DND-41 (cell line): ENCODE data around the gene RBPJ.

Source experiments
- ATAC-seq: fragments of 200-7000 bp; cut with Tn5 transposase; 3 replicates; pipeline ENCODE4 v1.9.1; 2021; ENCODE audit warnings: low read depth; ENCODE audit not compliant: insufficient read depth
- DNase-seq: peaks from one replicate; pipeline ENCODE4 v3.0.0-alpha.2; 2020
- H2AFZ ChIP-seq: 2 replicates; pipeline ENCODE4 v1.6.0; 2012; ENCODE audit warnings: low read depth, low read length
- H3K27ac ChIP-seq: 2 replicates; pipeline ENCODE4 v1.5.1; 2012; ENCODE audit warnings: low read length, inconsistent platforms
- H3K27me3 ChIP-seq: fragments of 200-600 bp; sonication (generic); 2 replicates; pipeline ENCODE4 v1.6.0; 2012; ENCODE audit warnings: low read length, mild to moderate bottlenecking, inconsistent platforms; ENCODE audit not compliant: insufficient read depth, poor library complexity
- H3K36me3 ChIP-seq: 2 replicates; pipeline ENCODE4 v1.5.1; 2012; ENCODE audit warnings: low read length, inconsistent platforms; ENCODE audit not compliant: insufficient read depth
- H3K4me1 ChIP-seq: 2 replicates; pipeline ENCODE4 v1.5.1; 2012; ENCODE audit warnings: mild to moderate bottlenecking, low read length; ENCODE audit not compliant: insufficient read depth
- H3K4me2 ChIP-seq: 2 replicates; pipeline ENCODE4 v1.6.0; 2012; ENCODE audit warnings: mild to moderate bottlenecking, moderate library complexity, low read length, inconsistent platforms; ENCODE audit not compliant: insufficient read depth
- H3K4me3 ChIP-seq, 2 experiments: fragments of 200-600 bp in 1 of 2; shearing (Covaris generic) in 1 of 2; 2 replicates each; pipeline ENCODE4 v1.5.1; 2012 to 2016; ENCODE audit warnings: inconsistent platforms in 2 of 2, low read length in 2 of 2, mild to moderate bottlenecking in 2 of 2, low read depth in 1 of 2, moderate library complexity in 1 of 2
- H3K79me2 ChIP-seq: 2 replicates; pipeline ENCODE4 v1.6.0; 2012; ENCODE audit warnings: low read length, inconsistent platforms; ENCODE audit not compliant: insufficient read depth
- H3K9ac ChIP-seq: 2 replicates; pipeline ENCODE4 v1.6.0; 2012; ENCODE audit warnings: low read depth, mild to moderate bottlenecking, inconsistent platforms, low read length, moderate library complexity
- H3K9me3 ChIP-seq: 2 replicates; pipeline ENCODE4 v1.5.1; 2012; ENCODE audit warnings: low read length, moderate library complexity, mild to moderate bottlenecking, inconsistent platforms; ENCODE audit not compliant: insufficient read depth, severe bottlenecking
- H4K20me1 ChIP-seq: 2 replicates; pipeline ENCODE4 v1.6.0; 2012; ENCODE audit warnings: low read length; ENCODE audit not compliant: insufficient read depth
- CTCF ChIP-seq: IDR thresholded peaks from 2 replicates; pipeline ENCODE4 v1.5.1; 2012; ENCODE audit warnings: borderline replicate concordance, low read length, moderate library complexity, mild to moderate bottlenecking; ENCODE audit not compliant: poor library complexity, severe bottlenecking; ENCODE audit errors: extremely low read depth
- EZH2 ChIP-seq: IDR thresholded peaks from 3 replicates; pipeline ENCODE4 v1.6.1; 2012; ENCODE audit warnings: borderline replicate concordance, low read depth, mild to moderate bottlenecking, moderate library complexity, low read length, inconsistent platforms; ENCODE audit not compliant: severe bottlenecking

The RBPJ gene

DNA sequence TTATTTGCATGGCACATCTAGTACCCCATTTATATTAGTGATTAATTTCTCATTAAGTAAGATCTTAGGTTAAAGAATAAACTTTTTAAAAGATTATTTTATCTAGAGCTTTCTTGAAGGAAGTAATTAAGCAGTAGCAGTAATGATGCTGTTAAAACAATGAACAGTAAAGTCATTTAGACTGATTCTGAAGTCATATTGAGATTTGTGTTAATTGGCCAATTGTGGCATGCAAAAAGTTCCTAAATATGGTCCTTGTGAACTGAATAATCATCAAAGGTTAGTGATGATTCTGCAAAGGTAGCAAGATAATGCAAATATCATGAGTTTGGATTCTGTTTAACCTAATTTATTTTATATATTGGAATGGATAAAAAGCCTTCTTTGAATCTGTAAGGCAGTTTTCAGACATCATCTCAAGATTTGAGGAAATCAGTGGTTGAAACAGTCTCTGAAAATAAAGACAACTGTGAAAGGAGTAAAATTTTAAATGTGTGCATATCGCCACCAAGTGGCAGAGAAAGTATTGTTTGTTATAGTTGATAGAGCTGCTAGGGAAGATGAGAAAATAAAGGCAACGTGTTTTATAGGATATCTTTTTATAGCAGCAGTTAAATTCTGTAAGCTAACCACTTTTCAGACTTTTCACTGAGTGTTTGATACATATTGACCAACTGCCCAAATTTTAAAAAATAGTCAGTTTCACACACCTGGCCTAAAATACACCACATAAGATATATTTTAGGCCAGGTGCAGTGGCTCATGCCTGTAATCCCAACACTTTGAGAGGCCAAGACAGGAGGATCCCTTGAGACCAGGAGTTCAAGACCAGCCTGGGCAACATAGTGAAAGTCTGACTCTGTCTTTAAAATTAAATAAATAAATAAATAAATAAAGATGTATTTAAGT, 89.8 kb downstream of the RBPJ start:
- no peak overlapping the region for H3K27ac ChIP-seq
- H3K4me1 ChIP-seq: no peaks in the 10 kb centered on the region
- H3K9ac ChIP-seq: no peak overlapping the region
- no peak overlapping the region for H3K4me3 ChIP-seq
- no peaks in the 10 kb centered on the region for H3K79me2 ChIP-seq
- H3K36me3 ChIP-seq: peaks cover 26% of the 10 kb centered on the region
- H3K9me3 ChIP-seq: peaks cover 9% of the 10 kb centered on the region
- H3K27me3 ChIP-seq: no peaks in the 10 kb centered on the region
- no peak overlapping the region for H3K4me2 ChIP-seq
- DNase-seq (peak; percentile 39), ATAC-seq (peak; percentile 89)
- H2AFZ ChIP-seq: no peak overlapping the region
- H4K20me1 ChIP-seq: peaks cover 3% of the 10 kb centered on the region
- TF ChIP-seq EZH2: no peak
- TF ChIP-seq CTCF: peak; percentile 78

DNA sequence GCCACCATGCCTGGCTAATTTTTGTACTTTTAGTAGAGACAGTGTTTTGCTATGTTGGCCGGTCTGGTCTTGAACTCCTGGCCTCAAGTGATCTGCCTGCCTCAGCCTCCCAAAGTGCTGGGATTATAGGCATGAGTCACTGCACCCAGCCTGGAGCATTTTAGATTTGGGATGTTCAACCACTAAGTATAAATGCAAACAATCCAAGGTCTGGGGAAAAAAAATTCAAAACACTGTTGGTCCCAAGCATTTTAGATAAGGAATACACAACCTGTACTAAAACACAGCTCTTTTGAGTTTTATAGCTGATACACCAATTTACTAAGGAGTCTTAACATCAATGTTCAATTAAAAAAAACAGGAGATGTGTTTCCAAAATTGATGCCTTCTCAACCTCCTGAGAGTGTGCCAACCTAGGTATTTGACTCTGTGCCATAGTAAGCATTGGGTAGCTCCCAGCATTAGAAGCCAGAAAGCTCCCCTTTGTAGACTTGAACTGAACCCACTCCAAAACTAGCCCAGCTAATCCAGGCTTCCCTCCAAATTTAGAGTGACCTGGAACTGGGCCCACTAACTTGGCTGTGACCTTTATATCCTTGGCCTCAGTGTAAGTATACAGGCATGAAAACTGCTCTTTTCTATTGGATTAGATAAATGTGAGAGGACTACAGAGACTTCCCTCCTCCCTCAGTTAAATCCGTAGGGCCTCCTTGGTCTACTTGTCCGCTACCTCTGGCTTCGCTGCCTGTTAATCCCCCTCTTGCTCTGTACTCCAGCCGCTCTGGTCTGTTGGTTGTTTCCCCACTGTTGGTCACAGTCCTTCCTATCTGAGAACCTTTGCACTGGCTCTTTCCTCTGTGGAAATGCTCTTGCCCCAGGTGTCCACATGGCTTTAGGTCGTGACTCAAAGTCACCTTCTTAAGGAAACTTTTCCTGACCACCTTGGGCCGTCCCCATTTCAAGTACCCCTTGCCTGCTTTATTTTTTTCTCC, 91.9 kb downstream of the RBPJ start:
- peaks cover 11% of the 10 kb centered on the region; the same call in 1 of the 2 replicates for H3K36me3 ChIP-seq
- TF ChIP-seq CTCF (no peak), EZH2 (no peak)

GRCh38 chr4:26413582-26413981, 92.8 kb downstream of the RBPJ start:
- Histone ChIP-seq H3K36me3 (peaks cover 12% of the 10 kb centered on the region; the same call in 1 of the 2 replicates), H3K79me2 (no peaks in the 10 kb centered on the region), H2AFZ (no peak overlapping the region), H4K20me1 (peaks cover 3% of the 10 kb centered on the region), H3K4me2 (no peak overlapping the region), H3K27ac (no peak overlapping the region), H3K9me3 (no peaks in the 10 kb centered on the region), H3K4me3 (no peak overlapping the region), H3K9ac (no peak overlapping the region), H3K27me3 (no peaks in the 10 kb centered on the region), H3K4me1 (no peaks in the 10 kb centered on the region)
- DNase-seq (no peak), ATAC-seq (no peak)
- TF ChIP-seq CTCF (no peak), EZH2 (no peak)

More for the DNA sequence above, 91.9 kb downstream of the RBPJ start:
- Histone ChIP-seq H2AFZ (no peak overlapping the region), H3K4me3 (no peak overlapping the region), H3K27ac (no peak overlapping the region), H3K79me2 (no peaks in the 10 kb centered on the region), H3K9me3 (no peaks in the 10 kb centered on the region), H3K27me3 (no peaks in the 10 kb centered on the region), H3K4me1 (no peaks in the 10 kb centered on the region), H3K4me2 (no peak overlapping the region), H3K9ac (no peak overlapping the region), H4K20me1 (peaks cover 3% of the 10 kb centered on the region)
- ATAC-seq (no peak), DNase-seq (no peak)
